ENCODE measurements around the gene FXYD4. TPM values are rescaled to one million over a fixed set of nuclear protein-coding genes. Genes with fewer than 3 reads are reported as not detected.
A peak's percentile ranks its signal among the peaks of the same experiment; 100 is the strongest.

FXYD4 gene
- total RNA-seq, 1 donor from 2014 or later = not detected

DNA sequence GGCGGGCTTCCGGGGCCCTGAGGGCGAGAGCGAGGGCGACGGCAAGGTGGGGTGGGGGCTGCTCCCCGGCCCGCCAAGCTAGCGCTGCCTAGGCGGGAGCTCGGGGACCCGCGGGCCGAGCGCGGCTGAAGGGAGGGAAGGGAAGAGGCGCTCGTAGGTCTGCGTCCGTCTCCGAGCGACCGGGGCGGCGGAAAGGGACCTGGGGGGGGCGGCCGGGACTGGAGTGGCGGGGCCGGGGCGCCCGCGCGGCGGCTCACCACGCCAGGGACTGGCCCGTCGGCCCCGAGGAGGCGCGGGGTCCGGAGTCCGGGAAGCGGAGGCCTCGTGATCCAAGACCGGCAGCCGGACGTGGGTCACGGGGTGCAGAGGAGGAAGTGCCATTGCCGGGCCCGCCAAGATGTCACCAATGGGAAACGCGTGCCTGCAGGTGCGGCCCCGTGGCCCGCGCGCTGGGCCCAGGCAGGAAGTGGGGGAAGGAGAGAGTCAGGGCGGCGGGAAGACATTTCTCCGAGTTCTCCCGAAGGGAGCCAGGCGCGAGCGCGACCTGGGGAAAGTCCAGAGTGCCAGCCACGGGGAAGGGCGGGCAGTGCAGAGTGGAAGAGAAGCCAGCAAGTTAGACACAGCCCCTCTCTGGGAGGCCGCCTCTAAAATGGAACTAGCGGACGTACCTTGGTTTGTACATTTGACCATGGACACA is 25.6 kb downstream of the FXYD4 start:
- DNase-seq = peak; percentile 41

DNA sequence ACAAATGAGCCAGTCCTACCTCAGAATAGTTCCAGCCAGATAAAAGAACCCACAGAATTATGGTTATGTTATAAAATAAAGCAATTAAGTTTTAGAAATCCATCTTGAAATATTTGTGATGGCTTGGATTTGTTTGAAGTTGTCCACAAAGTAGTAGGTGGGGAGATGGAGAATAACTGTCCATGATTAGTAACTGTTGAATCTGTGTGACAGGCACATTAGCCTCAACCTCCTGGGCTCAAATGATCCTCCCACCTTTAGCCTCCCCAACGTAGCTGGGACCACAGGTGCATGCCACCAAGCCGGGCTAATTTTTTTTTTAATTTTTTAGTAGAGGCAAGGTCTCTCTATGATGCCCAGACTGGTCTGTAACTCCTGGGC is 27.5 kb downstream of the FXYD4 start:
- no peak for DNase-seq

DNA sequence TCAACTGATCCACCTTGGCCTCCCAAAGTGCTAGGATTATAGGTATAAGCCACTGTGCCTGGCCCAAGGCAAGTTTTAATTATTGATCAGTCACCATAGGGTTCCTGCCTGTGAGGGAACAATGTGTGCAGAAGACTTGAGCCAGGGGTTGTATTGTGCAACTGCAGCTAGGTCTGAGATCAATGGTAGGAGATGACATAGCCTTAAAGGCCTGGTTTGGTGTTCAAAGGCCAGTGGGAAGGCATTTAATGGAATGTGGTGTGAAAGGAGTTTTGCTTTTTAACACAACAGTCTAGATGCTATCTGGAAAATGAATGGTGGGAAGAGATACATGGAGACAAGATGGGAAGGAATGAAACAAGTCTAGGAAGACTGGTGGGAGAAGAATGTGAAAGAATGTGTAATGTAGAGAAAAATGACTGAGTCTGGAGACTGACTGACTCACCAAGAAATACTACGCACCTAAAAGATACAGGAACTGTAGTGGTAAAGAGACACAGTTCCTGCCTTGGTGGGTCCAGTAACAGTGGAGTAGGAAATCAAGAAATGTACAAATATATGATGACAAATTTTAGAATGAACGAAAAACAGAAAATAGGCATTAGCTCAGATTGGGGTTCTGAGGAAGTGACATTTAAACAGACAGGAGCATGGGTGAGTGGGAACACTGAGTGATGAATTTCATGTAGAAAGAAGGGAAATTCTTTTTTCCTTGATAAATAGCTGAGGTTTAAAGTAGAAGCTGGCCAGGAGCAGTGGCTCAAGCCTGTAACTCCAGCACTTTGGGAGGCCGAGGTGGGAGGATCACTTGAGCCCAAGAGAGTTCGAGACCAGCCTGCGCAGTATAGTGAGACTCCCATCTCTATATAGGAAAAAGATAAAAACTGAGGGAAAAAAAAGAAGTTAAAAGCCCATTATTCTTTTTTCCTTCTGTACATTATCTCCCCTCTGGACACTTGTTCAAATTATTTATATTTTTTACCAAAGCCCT is 28.2 kb downstream of the FXYD4 start:
- no peak for DNase-seq

DNA sequence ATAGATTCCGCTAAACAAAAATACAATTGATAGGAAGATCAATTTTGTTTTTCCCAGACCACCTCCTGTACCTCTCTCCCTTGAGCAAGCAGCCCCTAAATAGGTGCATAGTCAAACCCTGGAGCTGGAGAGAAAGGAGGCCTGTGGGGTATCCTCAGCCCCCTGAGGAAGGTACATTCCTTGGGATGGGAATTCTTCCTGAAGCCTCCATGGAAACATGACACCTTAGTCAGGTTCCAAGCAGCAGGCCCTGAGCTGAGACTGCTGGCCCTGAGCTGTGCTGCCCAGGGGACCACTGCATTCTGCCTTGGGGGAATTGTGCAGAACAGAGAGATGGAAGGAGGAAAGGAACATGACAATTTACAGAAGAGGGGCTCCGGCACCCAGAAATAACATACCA is 30.2 kb downstream of the FXYD4 start:
- DNase-seq = no peak

DNA sequence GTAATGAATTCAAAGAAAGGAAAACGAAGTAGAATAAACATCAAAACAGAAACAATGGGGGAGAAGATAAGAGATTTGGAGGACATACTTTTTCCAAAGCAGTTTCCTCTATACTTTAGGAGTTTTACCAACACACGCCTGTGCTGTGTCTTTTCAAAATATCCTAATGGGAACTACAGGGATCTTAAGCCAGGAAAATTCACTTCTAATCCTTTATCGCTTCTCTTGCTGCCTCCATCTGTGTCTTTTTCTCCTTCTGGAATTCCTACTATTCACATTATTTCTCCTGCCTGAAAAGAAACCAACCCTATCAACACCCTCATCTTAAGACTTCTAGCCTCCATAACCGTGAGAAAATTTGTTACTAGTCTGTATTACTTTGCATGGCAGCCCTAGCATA is 30.7 kb downstream of the FXYD4 start:
- DNase-seq = no peak

DNA sequence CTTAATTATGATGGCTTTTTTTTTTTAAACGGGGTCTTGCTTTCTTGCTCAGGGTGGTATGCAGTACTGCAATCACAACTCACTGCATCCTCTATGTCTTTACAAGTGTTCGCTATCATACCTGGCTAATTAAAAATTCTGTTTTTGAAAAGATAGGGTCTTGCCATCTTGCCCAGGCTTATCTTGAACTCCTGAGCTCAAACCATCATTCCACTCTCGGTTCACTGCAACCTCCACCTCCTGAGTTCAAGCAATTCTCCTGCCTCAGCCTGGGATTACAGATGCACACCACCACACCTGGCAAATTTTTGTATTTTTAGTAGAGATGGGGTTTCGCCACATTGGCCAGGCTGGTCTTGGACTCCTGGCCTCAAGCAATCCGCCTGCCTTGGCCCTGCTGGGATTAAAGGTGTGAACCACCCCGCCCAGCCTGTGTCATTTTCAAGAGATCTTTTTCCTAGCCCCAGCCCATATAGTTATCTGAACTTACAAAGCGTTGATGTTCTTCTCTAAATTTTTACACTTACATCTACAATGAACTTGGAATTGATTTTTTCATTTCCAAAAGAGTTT is 31.5 kb downstream of the FXYD4 start:
- DNase-seq = no peak

DNA sequence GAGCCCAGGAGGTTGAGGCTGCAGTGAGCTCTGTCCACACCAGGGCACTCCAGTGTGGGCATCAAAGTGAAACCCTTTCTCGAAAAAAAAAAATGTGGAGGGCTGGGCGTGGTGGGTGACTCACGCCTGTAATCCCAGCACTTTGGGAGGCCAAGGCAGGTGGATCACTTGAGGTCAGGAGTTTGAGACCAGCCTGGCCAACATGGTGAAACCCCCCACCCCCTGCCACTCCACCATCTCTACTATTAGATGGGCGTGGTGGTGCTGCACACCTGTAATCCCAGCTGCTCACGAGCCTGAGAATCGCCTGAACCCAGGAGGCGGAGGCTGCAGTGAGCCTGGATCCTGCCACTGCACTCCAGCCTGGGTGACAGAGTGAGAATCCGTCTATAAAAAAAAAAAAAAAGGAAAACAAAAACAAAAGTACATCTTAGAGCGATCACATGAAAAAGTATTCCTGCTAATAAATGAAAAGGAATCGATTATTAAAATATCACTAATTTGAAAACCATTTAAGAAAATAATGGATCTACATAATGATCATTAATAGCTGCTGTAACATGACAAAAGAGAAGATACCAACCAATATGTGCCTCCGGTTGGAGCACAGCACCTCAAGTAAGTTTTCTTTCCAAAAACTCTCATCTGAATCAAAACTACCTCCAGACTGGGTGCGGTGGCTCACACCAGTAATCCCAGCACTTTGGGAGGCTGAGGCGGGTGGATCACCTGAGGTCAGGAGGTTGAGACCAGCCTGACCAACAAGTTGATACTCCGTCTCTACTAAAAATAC is 32.7 kb downstream of the FXYD4 start:
- DNase-seq = no peak

DNA sequence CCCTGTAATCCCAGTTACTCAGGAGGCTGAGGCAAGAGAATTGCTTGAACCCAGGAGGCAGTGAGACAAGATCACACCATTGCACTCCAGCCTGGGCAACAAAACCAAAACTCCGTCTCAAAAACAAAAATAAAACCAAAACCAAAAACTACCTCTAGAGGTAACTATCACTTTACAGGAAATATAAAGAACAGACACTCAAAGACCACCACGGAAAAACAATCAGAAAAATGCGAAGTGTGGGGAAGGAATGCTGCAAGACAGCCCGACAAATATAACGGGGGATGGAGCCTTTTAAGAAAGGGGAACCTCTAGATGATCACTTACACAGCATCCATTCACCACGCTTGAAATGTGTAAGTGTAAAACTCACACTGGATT is 33.3 kb downstream of the FXYD4 start:
- DNase-seq = no peak

DNA sequence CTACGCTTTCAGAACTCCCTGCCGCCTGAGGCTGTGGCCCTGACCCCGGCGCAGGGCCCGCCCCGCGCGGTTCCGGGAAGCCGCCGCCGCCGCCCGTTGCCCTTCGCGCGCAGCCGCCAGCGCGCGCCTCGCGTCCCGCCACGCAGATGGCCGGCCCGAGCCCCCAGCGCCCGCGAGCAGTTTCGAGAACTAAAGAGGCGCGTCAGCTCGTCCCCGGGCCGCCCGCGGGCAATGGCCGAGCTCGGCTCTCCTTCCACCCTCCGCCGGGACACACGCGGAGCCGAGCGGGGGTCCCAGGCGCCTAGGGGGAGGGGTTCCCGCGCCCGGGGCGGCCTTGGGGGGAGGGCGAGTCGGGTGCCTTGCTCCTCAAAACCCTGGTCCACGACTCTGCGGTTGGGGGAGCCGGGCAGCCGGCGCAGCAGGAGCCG is 35.7 kb downstream of the FXYD4 start:
- no peak for DNase-seq

DNA sequence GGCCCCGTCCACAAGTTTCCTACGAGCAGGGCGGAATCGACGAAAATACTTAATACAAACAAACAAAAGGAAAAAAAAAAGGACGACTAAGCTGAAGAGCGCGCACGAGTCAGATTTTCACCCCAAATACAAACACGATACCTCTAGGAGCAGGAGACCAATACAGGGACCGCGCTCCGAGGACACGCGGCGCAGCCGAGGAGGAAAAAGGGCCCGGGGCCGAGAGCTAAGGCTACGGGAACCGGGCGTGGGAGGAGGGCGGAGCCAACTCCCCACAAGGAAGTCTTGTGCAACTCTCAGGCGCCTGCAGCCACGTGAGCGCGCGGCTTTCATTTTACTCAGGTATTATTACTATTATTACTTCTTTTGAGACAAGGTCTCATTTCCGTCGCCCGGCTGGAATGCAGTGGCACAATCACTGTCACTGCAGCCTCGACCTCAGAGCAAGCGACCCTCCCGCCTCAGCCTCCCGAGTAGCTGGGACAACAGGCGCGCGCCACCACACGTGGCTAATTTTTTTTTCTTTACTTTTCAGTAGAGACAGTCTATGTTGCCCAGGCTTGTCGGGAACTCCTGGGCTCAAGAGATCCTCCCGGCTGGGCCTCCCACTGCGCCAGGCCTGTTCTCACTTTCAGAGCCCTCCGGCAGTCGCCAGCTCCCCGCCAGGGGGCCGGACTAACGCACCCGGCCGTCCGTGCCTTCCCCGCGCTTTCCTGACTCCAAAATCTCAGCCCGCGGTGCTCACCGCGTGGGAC is 36.3 kb downstream of the FXYD4 start:
- DNase-seq = peak; percentile 89

DNA sequence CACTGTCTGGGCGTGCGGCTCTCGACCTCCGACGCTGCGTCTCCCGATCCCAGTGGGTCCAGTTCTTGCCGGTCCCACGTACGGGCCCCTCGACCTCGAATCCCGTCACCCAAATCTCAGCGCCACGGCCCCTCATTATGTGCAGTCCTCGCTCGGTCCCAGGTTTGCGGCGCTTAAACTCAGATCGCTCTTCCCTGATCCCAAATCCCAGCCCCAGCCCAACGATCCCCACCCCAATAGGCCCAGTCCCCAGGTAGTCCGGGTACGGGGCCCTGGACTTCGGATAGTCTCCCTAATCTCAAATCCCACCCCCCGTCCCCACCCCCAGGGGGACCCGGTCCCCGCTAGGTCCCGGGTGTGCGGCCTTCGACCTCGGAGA is 36.9 kb downstream of the FXYD4 start:
- DNase-seq = no peak

DNA sequence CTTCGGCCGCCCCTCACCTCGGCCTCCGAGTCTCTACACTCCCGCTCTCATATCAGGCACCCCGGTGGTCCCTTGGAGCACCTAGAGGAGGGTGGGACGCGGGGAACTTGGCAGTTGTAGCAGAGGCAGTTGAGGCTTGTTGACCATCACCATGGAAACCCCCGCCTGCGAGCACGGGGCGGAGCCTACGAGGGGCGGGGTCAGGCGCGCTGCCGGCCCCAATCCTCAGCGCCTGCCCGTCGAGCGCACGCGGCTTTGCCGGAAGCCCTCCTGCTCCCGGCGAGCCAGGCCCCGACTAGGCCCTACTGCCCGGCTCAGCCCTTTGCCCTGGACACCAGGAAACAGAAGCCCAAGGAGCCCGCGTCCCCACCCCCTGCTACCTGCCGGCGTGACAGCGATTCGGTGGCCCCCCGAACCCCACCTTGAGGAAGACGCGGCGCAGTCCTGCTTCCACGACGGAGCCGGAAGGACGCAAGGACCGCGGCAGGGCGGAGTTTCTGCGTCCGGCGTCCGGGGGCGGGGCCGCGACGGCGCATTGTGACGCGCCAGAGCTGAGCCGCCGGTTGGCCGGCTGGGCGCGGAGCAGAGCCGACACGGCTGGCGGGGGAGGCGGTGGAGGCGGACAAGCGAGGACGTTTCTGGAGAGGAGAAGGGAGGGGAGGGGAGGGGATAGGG is 37.4 kb downstream of the FXYD4 start, which contains the start of gene HNRNPF:
TSS of gene HNRNPF (minus strand) at position 477 of the 675 bp plus-strand sequence. CDS start 21,302 bp downstream, outside the sequence.
- DNase-seq = peak; percentile 95

DNA sequence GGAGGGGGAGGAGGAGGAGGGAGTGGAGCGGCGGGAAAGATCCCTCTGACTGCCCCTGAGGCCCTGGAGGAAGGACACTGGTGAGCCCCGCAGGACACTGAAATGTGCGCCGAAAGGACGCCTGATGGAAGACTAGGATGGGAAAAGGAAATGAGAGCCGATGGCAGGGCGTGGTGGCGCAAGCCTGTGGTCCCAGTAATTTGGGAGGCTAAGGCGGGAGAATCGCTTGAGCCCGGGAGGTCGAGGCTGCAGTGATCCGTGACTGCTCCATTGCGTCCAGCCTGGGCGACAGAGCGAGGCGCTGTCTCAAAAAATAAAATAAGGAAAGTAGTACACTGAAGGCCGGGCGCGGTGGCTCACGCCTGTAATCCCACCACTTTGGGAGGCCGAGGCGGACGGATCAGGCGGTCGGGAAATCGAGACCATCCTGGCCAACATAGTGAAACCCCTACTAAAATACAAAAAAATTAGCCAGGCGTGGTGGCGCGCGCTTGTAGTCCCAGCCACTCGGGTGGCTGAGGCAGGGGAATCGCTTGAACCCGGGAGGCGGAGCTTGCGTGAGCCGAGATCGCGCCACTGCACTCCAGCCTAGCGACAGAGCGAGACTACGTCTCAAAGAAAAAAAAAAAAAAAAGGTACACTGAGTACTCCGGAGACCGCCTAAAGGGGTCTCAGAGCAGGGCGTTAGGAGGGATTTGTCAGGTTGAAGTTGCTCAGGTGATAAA is 38.1 kb downstream of the FXYD4 start:
- no peak for DNase-seq

DNA sequence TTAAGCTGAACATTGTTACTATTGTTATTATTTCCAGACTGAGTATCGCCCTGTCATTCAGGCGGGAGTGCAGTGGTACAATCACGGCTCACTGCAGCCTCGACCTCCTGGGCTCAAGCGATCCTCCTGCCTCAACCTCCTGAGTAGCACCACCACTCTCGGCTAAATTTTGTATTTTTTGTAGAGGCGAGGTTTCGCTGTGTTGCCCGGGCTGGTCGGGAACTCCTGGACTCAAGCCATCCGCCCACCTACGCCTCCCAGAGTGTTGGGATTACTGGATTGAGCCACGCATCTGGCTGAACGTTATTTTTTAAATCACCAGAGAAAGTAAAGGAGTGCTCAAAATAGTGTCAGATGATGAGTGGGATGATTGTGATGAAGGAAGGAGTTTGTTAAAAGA is 38.9 kb downstream of the FXYD4 start:
- no peak for DNase-seq

DNA sequence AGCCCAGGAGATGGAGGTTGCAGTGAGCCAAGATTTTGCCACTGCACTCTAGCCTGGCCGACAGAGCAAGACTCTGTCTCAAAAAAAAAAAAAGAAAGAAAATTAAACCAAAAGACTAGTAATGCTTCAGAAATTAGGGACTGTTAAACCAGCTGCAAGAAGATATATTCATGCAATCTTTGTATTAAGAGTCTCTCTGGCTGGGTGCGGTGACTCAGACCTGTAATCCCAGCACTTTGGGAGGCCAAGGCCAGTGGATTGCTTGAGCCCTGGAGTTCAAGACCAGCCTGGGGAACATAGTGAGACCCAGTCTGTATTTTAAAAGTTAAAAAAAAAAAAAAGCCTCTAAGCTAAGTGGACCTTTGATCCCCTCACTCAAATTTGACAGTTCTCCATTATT is 40.1 kb downstream of the FXYD4 start:
- no peak for DNase-seq

DNA sequence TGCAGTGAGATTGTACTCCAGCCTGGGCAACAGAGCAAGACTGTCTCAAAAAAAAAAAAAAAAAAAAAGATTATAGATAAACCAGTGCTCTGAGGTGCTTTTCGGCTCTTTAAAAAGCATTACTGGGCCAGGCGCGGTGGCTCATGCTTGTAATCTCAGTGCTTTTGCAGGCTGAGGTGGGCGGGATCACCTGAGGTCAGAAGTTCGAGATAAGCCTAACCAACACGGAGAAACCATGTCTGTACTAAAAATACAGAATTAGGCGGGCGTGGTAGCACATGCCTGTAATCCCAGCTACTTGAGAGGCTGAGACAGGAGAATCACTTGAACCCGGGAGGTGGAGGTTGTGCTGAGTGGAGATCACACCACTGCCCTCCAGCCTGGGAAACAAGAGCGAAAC is 44.1 kb downstream of the FXYD4 start:
- DNase-seq = no peak

DNA sequence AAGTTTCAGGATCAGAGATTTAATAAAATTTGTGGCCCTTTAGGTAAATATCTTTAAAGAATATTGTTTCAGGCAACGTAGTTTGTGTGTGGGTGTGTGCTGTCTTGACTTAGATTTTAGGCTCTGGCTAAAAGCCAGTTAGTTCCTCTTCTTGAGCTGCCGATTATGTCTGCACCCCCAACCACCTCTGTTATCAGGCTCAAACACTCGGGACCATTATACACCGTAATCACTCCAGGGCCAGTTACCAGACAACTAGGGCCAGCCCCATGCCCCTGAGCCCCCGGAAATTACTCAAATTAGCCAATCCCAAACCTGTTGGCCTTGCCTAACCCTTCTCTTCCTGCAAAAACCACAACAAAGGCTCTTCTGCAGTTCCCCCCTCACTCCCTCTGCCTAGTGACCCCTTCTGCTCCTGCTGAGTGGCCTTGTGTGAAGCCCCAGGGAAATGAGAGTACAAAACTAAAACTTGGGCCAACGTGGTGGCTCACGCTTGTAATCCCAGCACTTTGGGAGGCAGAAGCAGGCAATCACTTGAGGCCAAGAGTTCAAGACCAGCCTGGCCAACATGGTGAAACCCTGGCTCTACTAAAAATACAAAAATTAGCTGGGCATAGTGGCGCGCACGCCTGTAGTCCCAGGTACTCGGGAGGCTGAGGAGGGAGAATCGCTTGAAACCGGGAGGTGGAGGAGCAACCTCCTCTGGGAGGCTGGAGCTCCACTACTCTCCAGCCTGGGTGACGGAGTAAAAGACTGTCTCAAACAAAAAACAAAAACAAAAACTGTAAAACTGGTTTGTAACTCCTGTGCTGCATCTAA is 46.7 kb downstream of the FXYD4 start:
- DNase-seq = no peak

DNA sequence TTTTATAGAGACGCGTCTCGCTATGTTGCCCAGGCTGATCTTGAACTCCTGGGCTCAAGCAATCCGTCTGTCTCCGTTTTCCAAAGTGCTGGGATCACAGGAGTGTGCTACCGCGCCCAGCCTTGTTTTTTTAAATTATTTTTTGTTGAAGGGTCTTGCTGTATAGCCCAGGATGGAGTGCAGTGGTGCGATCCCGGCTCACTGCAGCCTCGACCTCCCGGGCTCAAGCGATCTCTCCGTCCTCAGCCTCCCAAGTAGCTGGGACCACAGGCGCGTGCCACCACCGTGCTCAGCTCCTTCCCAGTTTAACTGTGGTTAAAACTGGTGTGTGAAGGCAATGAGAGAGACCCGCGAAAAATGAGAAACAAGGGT is 48.5 kb downstream of the FXYD4 start:
- DNase-seq = no peak

Data from skin of body (tissue), 2 donors.